Chondrocyte (in vitro differentiated cells): ENCODE data around the gene MYO7A. TPM values are rescaled to one million over a fixed set of nuclear protein-coding genes. Genes with fewer than 3 reads are reported as not detected.

Source experiments
- DNase-seq: peaks from one replicate; pipeline ENCODE4 v3.0.0; 2021; ENCODE audit warnings: mixed read lengths, low spot score
- H3K27ac Mint-ChIP-seq: one replicate; pipeline ENCODE4 v1.8.0; 2021; ENCODE audit warnings: mild to moderate bottlenecking, moderate library complexity, mixed read lengths; ENCODE audit not compliant: unreplicated experiment
- H3K27me3 Mint-ChIP-seq: 2 replicates; pipeline ENCODE4 v1.8.0; 2021; ENCODE audit warnings: low read depth, mixed read lengths
- H3K36me3 Mint-ChIP-seq: 2 replicates; pipeline ENCODE4 v1.8.0; 2021; ENCODE audit warnings: low read depth, mixed read lengths
- H3K4me1 Mint-ChIP-seq: 2 replicates; pipeline ENCODE4 v1.8.0; 2021; ENCODE audit warnings: low read depth, mild to moderate bottlenecking, mixed read lengths
- H3K4me3 Mint-ChIP-seq: one replicate; pipeline ENCODE4 v1.8.0; 2021; ENCODE audit warnings: mild to moderate bottlenecking, moderate library complexity, mixed read lengths; ENCODE audit not compliant: unreplicated experiment
- H3K9me3 Mint-ChIP-seq: 2 replicates; pipeline ENCODE4 v1.8.0; 2021; ENCODE audit warnings: low read depth, mixed read lengths
- total RNA-seq: library from RNA; stranded (reverse); gene quantifications from 3 replicates; pipeline ENCODE4 v1.2.1, GENCODE V29; 2021
- TF ChIP-seq, protein P1 (sequence below): fragments of 200-600 bp; sonication (generic); IDR thresholded peaks from 2 replicates; pipeline ENCODE4 v1.5.0; 2021; ENCODE audit warnings: antibody characterized with exemption, mild to moderate bottlenecking, moderate library complexity

Gene MYO7A
- total RNA-seq, 1 donor from 2014 or later, result not detected

DNA sequence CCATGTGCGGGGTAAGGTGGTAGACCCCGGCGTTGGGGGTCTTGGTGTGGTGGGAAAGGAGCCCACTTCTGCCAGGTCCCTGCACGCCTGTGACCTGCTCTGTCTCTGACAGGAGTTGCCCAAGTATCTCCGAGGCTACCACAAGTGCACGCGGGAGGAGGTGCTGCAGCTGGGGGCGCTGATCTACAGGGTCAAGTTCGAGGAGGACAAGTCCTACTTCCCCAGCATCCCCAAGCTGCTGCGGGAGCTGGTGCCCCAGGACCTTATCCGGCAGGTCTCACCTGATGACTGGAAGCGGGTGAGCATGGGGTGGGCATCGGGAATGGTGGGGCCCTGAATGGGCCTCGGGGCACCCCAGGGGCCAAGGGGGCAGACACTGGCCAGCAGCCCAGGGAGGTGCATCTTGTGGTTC is 83.0 kb downstream of the MYO7A start:
- H3K36me3 Mint-ChIP-seq, result no peaks in the 10 kb centered on the region
- DNase-seq, result peak; percentile 77
- peaks cover 15% of the 10 kb centered on the region for H3K27me3 Mint-ChIP-seq
- H3K4me3 Mint-ChIP-seq, result no peak overlapping the region
- no peaks in the 10 kb centered on the region for H3K9me3 Mint-ChIP-seq
- H3K4me1 Mint-ChIP-seq, result peaks cover 4% of the 10 kb centered on the region
- no peak overlapping the region for H3K27ac Mint-ChIP-seq
- TF ChIP-seq, protein P1, sequence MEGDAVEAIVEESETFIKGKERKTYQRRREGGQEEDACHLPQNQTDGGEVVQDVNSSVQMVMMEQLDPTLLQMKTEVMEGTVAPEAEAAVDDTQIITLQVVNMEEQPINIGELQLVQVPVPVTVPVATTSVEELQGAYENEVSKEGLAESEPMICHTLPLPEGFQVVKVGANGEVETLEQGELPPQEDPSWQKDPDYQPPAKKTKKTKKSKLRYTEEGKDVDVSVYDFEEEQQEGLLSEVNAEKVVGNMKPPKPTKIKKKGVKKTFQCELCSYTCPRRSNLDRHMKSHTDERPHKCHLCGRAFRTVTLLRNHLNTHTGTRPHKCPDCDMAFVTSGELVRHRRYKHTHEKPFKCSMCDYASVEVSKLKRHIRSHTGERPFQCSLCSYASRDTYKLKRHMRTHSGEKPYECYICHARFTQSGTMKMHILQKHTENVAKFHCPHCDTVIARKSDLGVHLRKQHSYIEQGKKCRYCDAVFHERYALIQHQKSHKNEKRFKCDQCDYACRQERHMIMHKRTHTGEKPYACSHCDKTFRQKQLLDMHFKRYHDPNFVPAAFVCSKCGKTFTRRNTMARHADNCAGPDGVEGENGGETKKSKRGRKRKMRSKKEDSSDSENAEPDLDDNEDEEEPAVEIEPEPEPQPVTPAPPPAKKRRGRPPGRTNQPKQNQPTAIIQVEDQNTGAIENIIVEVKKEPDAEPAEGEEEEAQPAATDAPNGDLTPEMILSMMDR, result no peak

DNA sequence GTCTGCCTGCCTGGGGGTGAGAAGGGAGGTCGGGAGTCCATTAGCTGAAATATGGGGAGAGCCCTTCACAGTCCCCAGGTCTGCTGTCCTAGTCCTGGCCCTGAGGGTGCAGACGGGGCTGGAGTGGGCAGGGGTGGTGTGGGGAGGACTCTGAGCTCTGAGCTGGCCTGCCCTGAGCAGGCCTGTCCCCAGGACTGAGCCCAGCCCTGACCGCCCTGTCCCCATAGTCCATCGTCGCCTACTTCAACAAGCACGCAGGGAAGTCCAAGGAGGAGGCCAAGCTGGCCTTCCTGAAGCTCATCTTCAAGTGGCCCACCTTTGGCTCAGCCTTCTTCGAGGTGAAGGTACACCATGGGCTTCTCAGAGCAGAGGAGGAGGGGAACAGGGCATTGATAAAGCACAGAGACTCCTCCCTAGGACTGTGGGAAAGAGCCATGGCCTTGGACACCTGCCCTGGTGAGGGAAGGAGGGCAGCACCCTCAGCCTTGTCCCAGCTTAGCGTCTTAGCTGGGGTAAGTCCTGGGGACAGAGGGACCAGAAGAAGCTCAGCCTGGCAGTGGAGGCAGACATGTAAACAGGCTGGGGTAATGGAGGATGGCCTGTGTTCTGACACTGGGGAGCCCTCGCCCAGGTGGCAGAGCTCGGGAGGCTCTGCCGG is 83.7 kb downstream of the MYO7A start:
- no peaks in the 10 kb centered on the region for H3K36me3 Mint-ChIP-seq
- H3K27me3 Mint-ChIP-seq, result peaks cover 14% of the 10 kb centered on the region
- DNase-seq, result peak; percentile 70
- H3K4me3 Mint-ChIP-seq, result no peak overlapping the region
- no peaks in the 10 kb centered on the region for H3K9me3 Mint-ChIP-seq
- peaks cover 4% of the 10 kb centered on the region for H3K4me1 Mint-ChIP-seq
- TF ChIP-seq, protein P1, result no peak
- no peak overlapping the region for H3K27ac Mint-ChIP-seq

DNA sequence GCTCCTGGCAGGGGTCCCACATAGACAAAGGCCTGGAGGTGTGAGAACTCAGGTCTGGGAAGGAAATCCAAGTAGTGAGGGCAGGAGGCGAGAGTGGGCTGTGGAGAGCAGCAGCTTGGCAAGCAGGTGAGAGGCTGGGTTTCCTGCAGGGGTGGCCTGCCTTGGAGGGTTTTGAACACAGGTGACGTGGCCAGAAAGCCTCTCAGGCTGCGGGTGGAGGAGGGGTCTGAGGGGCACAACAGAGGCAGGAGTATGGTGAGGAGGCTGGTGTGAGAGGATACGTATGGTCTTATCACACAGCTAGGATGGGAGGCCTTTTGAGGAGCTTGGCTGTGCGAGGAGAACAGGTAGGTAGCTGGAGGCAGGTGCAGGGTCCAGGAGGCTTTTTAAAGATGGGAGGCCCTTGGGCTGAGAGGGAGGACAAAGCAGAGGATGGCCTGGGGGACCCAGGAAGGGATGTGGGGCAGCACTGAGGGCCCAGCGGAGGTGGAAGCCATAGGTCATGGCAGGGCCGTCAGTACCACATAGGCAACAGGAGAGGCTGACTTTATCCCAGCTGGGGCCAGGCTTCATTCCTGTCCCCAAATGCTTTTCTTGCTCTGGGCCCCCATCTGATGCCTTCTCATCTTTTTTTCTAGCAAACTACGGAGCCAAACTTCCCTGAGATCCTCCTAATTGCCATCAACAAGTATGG is 84.4 kb downstream of the MYO7A start:
- Mint-ChIP-seq H3K4me1 (peaks cover 4% of the 10 kb centered on the region), H3K27ac (no peak overlapping the region), H3K36me3 (no peaks in the 10 kb centered on the region), H3K4me3 (no peak overlapping the region), H3K27me3 (peaks cover 19% of the 10 kb centered on the region), H3K9me3 (no peaks in the 10 kb centered on the region)
- TF ChIP-seq, protein P1, result no peak
- DNase-seq, result peak; percentile 74

DNA sequence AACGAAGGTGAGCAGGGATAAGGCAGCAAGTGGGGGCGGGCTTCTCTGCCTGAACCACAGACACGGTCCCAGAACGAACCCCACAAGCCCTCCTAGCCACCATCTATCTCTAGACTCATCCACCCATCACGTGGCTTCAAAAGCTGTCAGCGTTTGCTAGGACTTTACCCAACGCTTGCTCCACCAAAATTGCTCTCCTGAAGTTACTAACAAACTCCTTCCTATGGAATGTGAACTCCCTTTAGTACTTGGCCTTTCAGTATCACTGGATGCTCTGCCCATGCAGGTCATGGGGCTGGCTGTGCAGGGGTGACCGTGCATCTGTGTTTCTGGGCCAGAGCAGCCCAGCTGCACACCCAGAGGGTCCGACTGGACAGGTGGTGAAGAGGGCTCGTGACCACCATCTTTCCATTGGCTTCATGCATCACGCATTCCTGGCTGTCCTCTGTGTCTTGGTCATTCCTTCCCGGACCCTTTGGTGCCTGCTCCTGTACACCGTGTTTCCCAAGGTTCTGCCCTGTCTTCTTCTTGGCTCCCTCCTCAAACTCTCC is 85.1 kb downstream of the MYO7A start:
- Mint-ChIP-seq H3K27ac (no peak overlapping the region), H3K27me3 (peaks cover 22% of the 10 kb centered on the region), H3K4me3 (no peak overlapping the region), H3K4me1 (peaks cover under 1% of the 10 kb centered on the region), H3K9me3 (no peaks in the 10 kb centered on the region), H3K36me3 (no peaks in the 10 kb centered on the region)
- TF ChIP-seq, protein P1, result no peak
- DNase-seq, result no peak

DNA sequence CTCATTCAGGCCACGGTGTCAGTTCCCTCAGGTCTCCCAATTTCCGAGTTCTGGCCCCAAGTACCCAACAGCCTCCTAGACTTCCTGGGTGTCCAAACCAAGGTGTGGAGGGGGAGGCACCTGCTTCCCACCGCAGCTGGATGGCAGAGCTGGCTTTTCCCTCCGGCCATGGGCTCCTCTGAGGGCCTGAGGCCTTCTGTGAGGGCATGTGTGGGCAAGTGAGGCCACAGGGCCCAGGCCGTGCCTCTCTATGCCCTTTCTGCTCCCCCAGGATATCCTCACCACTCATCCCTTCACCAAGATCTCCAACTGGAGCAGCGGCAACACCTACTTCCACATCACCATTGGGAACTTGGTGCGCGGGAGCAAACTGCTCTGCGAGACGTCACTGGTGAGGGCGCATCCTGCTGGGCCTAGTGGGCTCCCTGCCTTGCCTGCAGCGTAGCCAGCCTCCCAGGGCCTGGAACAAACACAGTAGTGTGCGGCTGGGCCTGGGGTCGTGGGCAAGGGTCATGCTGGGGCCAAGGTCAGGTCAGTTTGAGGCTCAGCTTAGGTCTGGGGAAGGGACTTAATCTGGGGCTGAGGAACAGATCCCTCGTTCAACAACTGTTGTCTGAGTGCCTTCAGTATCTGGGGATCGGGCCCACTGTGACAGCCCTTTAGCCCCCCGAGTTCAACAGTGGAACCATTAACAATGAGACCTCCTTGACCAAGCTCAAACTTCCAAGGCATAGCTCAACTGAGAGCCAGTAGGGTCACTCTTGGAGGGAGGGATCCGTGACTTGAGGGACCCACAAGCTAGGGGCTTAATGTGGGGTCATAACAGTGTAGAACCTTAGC is 85.8 kb downstream of the MYO7A start:
- no peaks in the 10 kb centered on the region for H3K9me3 Mint-ChIP-seq
- TF ChIP-seq, protein P1, result no peak
- no peak overlapping the region for H3K4me3 Mint-ChIP-seq
- no peak overlapping the region for H3K27ac Mint-ChIP-seq
- peaks cover 23% of the 10 kb centered on the region for H3K27me3 Mint-ChIP-seq
- H3K36me3 Mint-ChIP-seq, result no peaks in the 10 kb centered on the region
- peak; percentile 71 for DNase-seq
- no peaks in the 10 kb centered on the region for H3K4me1 Mint-ChIP-seq
